Activated CD8-positive, alpha-beta memory T cell treated with anti-CD3 and anti-CD28 coated beads for 1 hour (primary cell): ENCODE data around the gene BCO1.
"Not testable (repeated sequence)": the region's sequence is repeated elsewhere in the genome, so short reads cannot be mapped to it uniquely, and the experiment has no call there.

ENCODE experiments used
- DNase-seq, 2 donors: peaks; one replicate each; pipeline ENCODE4 v3.0.0-alpha.2; 2020; ENCODE audit warnings: low read depth in 1 of 2; ENCODE audit errors: extremely low read depth in 1 of 2

Gene BCO1, protein sequence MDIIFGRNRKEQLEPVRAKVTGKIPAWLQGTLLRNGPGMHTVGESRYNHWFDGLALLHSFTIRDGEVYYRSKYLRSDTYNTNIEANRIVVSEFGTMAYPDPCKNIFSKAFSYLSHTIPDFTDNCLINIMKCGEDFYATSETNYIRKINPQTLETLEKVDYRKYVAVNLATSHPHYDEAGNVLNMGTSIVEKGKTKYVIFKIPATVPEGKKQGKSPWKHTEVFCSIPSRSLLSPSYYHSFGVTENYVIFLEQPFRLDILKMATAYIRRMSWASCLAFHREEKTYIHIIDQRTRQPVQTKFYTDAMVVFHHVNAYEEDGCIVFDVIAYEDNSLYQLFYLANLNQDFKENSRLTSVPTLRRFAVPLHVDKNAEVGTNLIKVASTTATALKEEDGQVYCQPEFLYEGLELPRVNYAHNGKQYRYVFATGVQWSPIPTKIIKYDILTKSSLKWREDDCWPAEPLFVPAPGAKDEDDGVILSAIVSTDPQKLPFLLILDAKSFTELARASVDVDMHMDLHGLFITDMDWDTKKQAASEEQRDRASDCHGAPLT

GRCh38 chr16:81238296-81239011, at the start of gene BCO1:
TSS of gene BCO1 (plus strand) at chr16:81238689. CDS start at chr16:81238909, 220 bp downstream.
- no peak for DNase-seq

- no peak for DNase-seq
These were observed 49.3 kb upstream of the BCO1 start for GRCh38 chr16:81189100-81189664.

DNA sequence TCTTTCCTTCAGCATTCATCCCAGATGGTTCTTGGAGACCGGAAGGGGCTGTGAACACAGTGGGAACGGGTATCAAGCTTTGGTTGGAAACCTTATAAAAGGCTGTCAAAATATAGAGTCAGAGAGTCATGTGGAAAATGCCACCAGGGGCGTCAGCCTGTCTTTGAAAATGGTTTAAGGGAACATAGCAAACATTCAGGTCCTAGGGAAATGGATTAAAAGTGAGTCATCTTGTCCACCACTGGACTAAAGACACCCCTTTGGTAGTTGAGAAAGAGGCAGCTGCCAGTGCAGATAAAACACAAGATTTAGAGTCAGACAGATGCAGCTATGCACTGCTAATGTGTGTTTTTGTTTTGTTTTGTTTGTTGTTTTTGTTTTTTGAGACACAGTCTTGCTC, 47.8 kb upstream of the BCO1 start:
- no peak for DNase-seq

GRCh38 chr16:81195885-81196534, 42.5 kb upstream of the BCO1 start:
- DNase-seq = no peak

DNA sequence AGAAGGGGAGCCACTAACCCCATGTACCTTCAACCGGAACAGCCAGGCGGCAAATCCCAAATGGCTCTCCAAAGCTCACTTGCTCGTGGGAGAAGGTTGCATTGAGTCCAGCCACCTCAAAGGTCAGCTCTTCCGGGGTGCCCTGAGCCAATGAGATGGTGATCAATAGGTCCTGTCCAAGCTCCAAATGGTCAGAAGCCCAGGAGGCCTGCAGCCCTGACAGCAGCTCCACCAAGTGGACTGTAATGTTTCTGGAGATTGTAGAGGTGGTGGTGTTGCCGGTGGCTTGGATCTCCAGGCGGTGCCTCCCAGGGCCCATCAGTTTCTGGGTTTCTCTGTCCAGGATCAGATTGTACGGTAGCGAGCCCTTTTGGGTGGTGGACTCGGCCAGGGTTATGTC, 39.9 kb upstream of the BCO1 start:
- no peak for DNase-seq

DNA sequence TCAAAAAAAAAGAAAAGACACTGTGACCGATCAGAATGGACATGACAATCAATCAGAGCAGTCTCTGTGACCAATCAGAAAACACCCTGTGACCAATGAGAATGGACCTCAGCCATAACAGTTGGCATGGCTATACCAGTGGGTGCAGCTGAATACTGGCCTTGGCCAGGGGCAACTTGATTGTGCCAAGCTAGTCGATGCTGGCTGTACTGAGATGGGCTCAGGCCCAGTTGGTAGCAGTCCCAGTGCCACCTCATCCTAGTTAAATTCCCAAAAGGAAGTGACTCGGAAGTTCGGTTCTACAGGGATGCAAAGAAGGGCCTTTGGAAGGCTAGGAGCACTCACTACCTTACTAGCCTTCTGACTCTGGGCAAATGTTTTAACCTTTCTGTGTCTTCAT, 37.2 kb upstream of the BCO1 start:
- DNase-seq = no peak

- DNase-seq = peak in 1 of 2 donors; percentile 22
These were observed 33.5 kb upstream of the BCO1 start for GRCh38 chr16:81204798-81205680.

DNA sequence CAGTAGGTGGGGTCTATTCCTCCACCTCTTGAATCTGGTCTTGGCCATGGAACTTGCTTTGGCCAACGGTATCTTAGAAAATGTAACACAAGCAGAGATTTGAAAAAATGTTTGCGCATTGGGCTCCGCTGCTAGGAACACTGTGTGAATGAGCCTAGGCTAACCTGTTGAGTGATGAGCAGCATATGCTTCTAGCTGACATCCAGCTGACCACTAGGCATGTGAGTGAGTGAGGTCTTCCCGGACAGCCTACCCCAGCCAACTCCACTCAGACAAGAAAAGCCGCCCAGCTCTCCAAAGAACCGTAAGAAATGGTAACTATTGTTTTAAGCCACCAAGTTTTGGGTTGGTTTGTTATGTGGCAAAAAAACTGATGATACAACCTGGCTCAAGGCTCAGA, 31.4 kb upstream of the BCO1 start:
- no peak for DNase-seq

- no peak for DNase-seq
These were observed 27.7 kb upstream of the BCO1 start for GRCh38 chr16:81210807-81211206.

- no peak for DNase-seq
These were observed 25.5 kb upstream of the BCO1 start for GRCh38 chr16:81212830-81213465.

DNA sequence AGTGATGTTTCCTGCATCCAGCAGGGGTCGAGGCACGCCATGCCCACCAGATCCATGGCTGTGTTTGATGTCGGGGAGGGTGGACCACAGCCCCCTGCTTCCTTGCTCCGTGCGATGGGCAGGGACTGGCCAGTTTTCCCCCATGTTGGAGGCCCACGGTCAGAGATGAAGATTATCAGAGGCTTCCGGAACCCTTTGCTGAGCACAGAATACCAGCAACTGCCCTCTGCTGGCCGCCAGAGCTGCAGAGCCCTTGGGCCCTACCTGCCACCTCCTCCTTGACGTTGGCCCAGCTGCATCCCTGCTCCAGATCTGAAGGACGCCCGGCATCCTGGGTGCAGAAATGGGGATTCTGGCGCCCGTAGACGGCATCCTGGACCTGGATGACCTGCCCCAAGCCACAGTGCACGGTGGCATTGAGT, 23.7 kb upstream of the BCO1 start:
- DNase-seq = no peak

DNA sequence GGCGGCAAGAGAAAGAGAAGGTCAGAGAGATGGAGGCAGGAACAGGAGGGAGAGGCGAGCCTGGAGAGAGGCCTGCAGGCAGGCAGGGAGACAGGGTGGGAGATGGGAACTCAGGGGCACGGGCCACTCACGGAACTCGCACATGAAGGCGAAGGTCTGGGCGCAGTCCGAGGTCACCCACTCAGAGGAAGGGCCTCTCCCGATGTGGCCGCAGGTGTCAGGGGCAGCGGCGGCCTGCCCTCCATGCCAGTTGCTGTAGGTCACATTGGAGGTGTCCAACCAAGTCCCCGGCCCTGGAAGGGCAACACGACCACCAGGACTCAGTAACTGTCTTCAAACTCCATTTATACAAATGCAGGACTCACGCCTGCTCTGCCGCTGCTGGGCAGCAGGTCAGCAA, 22.4 kb upstream of the BCO1 start:
- DNase-seq = no peak

GRCh38 chr16:81216706-81217105, 21.8 kb upstream of the BCO1 start:
- no peak for DNase-seq

DNA sequence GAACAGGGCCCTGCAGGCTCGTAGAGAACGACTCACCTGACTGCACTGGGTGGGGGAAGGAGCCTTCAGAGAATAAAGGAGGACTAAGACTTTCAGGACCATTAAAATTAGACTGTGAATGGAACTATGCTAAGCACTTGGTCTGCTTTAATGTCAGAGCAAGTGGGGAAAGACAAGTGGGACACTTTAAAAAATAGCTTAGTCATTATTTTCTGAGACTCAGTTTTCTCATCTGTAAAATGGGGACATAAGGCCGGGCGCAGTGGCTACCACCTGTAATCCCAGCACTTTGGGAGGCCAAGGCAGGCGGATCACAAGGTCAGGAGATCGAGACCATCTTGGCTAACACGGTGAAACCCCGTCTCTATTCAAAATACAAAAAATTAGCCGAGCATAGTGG, 19.3 kb upstream of the BCO1 start:
- DNase-seq = no peak

DNA sequence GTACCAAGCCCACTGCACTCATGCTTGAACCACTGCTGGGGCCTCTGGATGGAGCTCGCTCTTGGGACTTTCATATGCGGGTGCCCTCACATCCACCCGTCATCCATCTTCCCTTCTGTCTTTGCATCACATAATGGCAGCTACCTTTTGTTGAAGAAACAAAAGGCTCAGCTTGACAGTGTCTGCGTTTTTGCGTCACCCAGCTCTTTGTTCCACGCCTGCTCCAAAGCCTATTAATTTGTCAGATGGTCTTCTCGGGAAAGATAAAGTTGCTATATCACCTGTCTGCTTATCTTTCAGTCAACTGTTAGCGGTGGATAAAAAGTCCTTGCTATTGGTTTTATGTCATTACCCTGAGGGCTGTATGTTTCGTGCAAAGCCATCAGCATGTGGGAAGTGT, 18.1 kb upstream of the BCO1 start:
- DNase-seq = no peak

DNA sequence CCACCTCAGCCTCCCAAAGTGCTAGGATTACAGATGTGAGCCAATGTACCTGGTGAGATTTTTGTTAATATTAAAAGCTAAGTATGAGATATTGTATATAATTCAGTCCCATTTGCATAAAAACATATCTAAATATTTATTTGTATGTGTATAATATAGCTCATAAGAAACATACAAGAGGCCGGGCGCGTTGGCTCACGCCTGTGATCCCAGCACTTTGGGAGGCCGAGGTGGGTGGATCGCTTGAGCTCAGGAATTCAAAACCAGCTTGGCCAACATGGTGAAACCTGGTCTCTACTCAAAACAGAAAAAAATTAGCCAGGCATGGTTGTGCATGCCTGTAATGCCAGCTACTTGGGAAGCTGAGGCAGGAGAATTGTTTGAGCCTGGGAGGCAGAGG, 16.8 kb upstream of the BCO1 start:
- DNase-seq = no peak

GRCh38 chr16:81224824-81225223, 13.7 kb upstream of the BCO1 start:
- no peak for DNase-seq

DNA sequence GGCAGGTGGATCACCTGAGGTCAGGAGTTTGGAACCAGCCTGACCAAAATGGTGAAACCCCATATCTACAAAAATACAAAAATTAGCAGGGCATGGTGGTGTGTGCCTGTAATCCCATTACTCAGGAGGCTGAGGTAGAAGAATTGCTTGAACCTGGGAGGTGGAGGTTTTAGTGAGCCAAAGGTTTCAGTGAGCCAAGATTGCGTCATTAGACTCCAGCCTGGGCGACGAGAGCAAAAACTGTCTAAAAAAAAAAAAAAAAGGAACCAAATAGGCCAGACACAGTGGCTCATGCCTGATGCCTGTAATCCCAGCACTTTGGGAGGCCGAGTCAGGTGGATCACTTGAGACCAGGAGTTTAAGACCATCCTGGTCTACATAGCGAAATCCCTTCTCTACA, 12.8 kb upstream of the BCO1 start:
- not testable (repeated sequence) for DNase-seq

- DNase-seq = no peak
These were observed 10.7 kb upstream of the BCO1 start for GRCh38 chr16:81227785-81228184.

DNA sequence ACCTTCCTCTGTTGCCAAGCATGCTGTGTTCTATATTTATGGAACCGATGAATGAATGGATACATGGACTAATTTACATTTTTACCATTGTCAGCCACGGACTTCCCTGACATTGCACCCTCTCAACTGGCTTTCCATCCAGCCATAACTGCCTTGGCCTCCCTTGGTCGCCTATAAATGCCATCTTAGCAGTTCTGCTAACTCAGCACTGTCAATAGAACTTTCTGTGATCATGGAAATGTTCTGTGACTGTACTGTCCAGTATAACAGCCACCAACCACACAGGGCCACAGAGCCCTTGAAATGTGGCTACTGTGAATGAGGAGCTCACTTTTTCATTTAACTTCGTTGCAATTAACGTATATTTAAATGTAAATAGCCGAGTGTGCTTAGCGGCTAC, 8.7 kb upstream of the BCO1 start:
- no peak for DNase-seq
